Activated gamma-delta T cell treated with Interleukin-2 at 50 U/mL for 16 hours (primary cell): ENCODE results near the gene PLEKHH1.

Experiments
- DNase-seq: peaks from one replicate; pipeline ENCODE4 v3.0.0-alpha.2; 2020

Gene PLEKHH1

GRCh38 chr14:67532998-67533753 is at the start of gene PLEKHH1:
PLEKHH1 (plus strand) TSS chr14:67533290; CDS start chr14:67541868, 8,578 bp downstream.
- DNase-seq, result peak; percentile 28

DNA sequence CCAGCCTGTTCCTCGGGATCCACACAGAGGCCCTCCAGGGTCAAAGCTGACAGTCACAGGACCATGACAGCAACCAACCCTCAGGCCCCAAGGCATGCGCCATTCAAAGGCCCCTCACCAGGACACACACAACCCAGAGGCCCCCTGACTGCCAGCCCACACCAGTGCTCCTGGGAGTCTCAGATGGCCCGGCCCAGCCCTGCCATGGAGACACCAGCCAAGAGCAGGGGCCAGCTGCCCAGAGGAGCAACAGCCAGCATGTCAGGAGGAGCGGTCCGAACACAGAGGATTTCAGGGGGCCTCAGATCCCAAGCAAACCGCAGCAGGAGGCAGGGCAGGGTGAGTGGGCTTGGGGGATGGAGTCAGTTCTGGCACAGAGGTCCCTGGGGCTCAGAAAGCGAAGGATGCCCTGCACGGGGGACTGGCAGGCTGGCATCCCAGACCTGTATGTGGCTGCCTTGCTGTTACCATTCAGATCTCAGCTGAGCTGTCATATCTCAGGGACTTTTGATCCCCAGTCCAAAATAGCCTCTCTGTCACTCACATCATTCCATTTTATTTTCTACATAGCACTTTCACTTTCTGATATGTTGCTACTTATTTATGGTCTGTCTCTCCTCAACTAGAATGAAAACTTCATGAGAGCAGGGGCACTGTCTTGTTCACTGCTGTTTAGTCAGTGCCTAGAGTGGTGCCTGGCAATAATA is 49.4 kb upstream of the PLEKHH1 start:
- no peak for DNase-seq

DNA sequence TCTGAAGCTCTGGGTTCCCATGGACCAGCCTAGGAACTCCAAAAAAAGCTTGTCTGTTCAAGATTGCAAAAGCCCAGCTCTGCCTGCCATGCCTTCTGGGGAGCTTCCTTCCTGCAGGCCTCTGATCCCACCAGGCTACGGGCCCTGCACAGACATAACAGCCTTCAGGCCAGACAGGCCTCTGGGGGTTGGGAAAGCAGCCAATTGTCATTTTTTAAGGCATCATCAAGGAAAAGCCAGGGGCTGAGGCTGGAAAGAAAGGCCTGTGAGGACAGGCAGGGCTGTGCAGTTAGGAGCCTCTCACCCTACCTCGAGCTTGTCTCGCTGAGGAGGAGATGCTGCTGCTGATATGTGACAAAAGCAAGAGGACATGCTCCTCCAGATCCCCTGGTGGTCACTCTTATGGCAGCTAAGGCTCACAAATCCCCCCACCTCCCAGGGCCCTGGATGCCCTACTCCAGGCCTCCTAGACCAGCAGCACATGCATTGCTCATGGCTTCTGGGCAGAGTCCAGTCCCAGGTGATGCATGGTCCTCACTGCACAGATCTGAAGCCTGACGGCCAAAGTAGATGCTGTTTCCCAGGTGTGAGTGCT is 47.5 kb upstream of the PLEKHH1 start:
- DNase-seq, result no peak

DNA sequence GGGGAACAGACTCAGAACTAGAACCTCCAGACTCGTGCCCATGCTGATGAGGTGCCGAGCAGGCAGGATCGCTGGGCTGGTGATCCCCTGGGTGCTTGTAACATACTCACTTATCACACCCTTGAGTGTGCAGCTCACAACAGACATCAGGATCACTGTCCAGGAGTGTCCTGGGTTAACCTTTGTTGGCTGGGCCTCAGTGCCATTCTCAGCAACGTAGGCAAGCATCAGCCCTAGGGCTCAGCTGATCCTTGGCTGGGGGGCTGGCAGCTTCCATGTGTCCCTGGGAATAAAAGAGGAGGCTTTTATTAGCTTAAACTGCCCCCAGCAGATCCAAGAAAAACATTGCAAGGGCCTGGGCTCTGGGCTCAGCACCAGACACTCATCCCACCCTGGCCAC is 46.2 kb upstream of the PLEKHH1 start:
- no peak for DNase-seq

DNA sequence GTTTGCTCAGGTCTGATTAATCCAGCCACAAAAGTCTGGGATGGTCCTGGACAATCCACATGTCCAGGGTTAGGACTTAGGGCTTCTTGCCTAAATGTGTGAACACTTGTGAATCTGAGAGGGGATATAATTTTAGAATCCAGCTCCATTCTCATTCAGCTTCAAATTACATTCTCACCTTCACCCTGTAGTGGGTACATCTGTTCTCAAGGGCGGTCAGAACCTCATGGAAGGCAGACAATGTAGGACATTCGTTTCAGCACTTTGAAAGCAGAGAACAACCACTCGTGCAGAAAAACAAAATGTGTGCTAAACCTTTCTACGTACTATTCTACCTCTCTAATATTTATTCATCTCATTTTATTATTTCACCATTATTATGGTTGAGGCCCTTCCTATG is 45.8 kb upstream of the PLEKHH1 start:
- DNase-seq, result no peak

GRCh38 chr14:67487937-67488893 is 44.9 kb upstream of the PLEKHH1 start, which contains the start of gene TMEM229B:
TMEM229B (minus strand) TSS chr14:67488721; CDS start chr14:67473923, 14,798 bp downstream.
- peak; percentile 77 for DNase-seq

DNA sequence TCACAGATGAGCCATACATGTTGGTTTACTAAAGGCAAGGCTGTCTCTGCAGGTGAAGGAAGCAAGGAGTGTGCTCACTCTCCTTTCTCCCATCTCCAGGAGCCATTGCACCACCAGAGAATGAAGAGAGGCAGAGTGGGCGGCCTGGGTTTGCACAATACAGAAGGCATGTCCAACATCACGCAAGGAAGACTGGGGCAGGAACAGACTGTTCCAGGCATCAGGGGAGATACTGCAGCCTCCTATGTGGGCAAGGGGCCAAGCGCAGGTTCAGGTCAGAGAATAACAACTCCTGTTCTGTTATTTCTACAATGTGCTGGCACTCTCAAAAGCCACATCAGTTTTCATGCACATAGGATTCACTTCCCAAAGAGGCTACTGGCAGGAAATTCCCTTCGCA is 42.9 kb upstream of the PLEKHH1 start:
- DNase-seq, result no peak

DNA sequence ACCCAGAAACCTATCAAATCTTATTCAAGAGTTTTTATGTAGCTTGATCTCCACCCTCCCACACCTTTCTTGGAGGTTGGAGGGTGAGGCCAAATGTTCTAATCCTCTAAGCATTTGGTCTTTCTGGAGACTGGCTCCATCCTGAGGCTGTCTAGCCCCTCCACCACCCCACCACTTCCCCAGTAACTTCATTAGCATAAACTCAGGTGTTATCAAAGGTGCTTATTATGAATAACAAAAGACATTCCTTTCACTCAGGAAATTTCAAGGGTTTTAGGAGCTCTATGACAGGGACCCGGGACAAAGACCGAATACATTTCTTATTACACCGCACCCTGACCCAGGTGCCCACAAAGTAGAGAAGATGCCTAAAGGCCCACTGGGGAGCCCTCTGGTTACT is 41.8 kb upstream of the PLEKHH1 start:
- no peak for DNase-seq

DNA sequence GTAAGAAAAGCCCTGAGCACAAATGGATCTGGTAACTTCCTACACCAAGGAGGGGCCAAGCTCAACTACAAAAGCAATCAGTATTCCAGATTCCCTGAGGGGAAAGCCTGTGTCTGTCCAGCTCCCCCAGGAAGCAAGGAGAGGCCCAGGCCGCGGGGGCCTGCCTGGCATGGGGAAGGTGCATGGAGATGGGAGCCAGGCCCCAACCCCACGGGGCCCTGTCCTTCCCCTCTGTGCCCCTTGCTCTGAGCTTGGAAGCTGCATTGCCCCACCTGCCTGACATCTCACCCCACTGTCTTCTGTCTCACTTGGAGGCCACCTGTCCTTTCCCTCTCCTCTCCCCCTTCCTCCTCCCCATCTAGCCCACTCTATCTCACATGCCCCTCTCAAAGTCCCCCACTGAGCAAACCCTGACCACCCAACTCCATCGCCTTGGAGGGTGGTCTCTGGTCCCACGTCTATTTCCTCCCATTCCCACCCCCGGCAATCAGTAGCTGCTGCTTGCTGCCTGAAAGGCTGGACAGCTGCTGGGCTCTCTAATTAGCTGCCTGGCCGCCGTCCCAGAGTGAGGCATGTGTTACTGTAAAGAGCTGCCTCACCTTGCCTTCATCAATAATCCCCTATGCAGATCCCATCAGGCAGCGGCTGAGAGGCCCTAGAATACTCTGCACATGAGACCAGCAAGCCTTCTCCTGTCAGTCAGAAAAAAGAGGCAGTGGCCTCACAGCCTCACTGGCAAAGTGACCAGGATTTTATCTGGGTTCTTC is 41.2 kb upstream of the PLEKHH1 start:
- no peak for DNase-seq

- DNase-seq, result no peak
These were observed 40.6 kb upstream of the PLEKHH1 start for GRCh38 chr14:67492538-67492937.

DNA sequence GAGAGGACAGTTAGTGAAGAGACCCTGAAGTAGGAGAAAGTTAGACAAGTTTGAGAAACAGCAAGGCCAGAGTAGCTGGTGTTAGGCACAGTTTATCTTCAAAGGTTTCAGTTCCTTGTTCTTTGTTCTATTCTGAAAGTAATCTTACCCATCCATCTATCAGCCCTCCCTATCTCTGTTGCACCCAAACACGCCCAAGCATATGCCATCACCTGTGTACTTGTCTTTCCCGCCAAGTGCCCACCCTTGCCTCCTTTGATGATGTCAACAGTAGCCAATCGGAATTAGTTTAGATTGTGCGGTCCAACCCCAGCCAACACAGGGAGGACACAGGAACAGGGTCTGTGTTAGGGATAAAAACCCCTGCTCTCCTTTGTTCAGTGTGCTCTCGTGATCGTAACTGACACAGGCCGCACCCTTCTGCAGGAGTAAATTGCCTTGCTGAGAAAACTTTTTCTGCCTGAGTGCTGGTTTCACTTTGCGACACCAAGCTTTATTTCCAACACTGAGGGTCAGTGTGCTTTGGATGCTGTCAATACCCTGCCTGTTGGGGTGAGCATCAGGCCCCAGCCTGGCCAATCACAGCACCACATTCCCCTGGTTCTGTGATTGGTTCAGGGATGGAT is 39.9 kb upstream of the PLEKHH1 start:
- no peak for DNase-seq

- no peak for DNase-seq
These were observed 37.3 kb upstream of the PLEKHH1 start for GRCh38 chr14:67495827-67496226.

- DNase-seq, result no peak
These were observed 35.9 kb upstream of the PLEKHH1 start for GRCh38 chr14:67497216-67497615.

DNA sequence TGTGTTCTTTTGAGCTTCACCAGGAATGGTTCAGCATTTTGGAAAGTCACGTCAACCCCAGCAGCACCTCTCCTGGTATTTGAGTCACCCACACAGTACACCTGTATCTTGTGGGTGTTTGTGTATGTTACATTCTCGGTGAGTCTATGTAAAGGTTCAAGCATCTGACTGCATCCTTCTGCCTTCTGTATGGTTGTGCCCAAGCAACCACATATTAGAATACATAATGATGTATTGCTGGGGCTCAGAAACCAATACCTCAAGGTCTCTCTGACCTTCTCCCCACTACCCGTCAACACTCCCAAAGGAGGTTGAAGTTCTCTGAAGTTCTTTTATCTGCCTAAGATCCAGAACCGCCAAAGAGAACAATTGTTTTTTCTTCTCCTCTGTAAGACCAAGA is 35.4 kb upstream of the PLEKHH1 start:
- DNase-seq, result no peak

DNA sequence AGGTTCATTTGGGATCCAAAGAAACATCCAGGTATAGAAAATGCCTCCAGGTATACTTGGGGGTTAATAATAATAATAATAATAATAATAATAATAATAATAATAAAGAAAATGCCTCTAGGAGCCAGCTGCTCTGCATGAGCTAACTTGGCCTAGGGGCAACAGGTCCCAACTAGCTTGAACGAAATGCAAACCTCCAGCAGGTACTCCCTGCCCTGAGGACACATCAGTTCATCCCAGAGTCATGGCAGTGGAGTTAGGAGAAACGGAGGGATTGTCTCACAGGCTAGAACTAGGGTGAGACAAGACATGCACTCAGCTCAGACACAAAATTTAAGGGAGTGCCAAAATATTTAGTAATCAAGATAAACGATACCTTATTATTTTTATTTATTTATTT is 32.1 kb upstream of the PLEKHH1 start:
- DNase-seq, result no peak

DNA sequence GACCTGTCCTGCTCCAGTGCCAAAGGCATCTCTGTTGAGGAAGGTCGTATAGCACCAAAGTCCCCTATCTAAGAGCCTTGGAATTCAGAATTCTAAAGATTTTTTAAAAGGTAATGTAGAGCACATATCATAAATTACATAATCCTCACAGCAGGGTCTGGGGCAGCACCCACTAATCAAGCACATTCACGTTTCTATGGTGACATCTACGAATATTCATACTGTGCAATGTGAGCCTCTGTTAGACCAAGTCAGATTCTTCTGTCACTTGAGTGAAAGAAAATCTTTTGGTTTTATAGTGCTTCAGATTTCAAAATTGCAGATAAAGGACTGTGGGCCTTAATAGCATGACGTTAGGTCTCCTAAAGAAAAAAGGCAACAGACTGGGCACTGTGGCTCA is 31.4 kb upstream of the PLEKHH1 start:
- DNase-seq, result no peak

DNA sequence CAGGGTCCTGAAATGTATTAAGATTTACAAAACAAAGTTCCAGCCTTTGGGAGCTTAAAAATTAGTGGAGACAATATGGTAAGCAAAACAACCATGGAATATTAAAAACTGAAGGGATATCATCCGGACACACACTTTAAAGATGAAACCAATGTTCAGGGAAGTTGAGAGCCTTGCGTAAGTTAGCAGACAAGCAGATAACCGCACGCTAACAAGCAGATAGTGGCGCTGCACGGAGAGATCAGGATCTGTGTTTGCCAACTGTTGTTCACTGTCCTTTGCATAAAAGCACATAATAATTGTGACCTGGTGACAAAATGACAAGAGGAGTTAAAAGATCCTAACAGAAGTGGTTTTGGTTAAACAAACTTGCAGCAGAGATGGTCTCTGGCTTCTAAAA is 30.2 kb upstream of the PLEKHH1 start:
- DNase-seq, result no peak

GRCh38 chr14:67503331-67503730 is 29.8 kb upstream of the PLEKHH1 start:
- DNase-seq, result no peak

DNA sequence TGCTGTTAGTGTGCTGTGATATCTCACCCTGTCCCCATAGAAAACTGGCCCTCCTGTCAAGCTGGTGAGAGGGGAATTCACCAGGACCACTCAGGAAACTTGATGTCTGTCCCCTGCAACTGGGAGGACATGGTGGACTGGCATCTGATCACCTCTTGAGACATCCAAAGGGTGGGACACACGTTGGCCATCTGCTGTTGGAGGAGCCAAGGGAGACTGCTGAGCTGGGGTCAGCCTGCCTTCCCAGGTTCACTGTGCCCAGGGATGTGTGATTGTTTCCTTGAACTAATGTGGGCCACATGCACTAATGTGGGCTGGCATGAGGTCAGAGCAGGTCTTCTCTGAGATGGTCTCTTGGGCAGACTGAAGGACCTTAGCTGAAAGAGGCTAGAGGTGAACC is 27.8 kb upstream of the PLEKHH1 start:
- DNase-seq, result no peak

- no peak for DNase-seq
These were observed 24.1 kb upstream of the PLEKHH1 start for GRCh38 chr14:67508956-67509355.

GRCh38 chr14:67510121-67510520 is 23.0 kb upstream of the PLEKHH1 start:
- no peak for DNase-seq

DNA sequence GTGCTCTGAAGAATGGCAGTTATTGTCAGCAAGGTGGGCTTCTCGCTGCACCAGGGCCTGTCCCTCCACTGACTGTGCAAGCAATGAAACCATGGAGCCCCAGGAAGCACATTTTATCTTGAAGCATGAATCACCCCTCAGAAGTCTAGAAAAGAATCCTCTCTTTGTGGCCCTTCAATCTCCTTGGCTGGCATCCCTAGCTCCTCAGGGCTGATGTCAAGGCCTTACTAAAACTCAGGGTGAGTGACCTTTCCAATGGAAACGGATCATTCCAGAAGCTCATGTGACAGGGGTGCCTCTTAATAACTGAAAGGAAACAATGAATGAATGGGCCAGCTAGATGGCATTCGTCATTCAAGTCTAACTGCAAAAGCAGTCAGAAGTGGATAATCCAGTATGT is 22.3 kb upstream of the PLEKHH1 start:
- no peak for DNase-seq
